Activated T-helper 2 cell treated with anti-CD3 and anti-CD28 coated beads, Interferon-gamma antibody, Interleukin-2, Interleukin-4, amounts not matched to agents 10 μg/mL and 5 μg/mL and 100 μg/mL, durations not matched to agents 14 hours and 24 hours and 36 hours (primary cell): ENCODE data around the gene S100A12. TPM values are rescaled to one million over a fixed set of nuclear protein-coding genes. Genes with fewer than 3 reads are reported as not detected.

ENCODE experiments used
- DNase-seq: peaks from one replicate; pipeline ENCODE4 v3.0.0; 2021; ENCODE audit warnings: low spot score
- H3K27ac Mint-ChIP-seq: one replicate; pipeline ENCODE4 v1.8.0; 2021; ENCODE audit warnings: mixed read lengths
- H3K27me3 Mint-ChIP-seq: one replicate; pipeline ENCODE4 v1.8.0; 2021; ENCODE audit warnings: low read depth, mixed read lengths
- H3K36me3 Mint-ChIP-seq: one replicate; pipeline ENCODE4 v1.8.0; 2021; ENCODE audit warnings: low read depth, mixed read lengths
- H3K4me1 Mint-ChIP-seq: one replicate; pipeline ENCODE4 v1.8.0; 2021; ENCODE audit warnings: low read depth, mixed read lengths
- H3K4me3 Mint-ChIP-seq: one replicate; pipeline ENCODE4 v1.8.0; 2021; ENCODE audit warnings: low read depth, mild to moderate bottlenecking, moderate library complexity, mixed read lengths
- H3K9me3 Mint-ChIP-seq: one replicate; pipeline ENCODE4 v1.8.0; 2021; ENCODE audit warnings: mixed read lengths
- intact Hi-C: fragments of 100-400 bp; cut with micrococcal nuclease; formaldehyde crosslinking; loops from one replicate; pipeline ENCODE4 v1.15.1; 2023
- total RNA-seq: library from RNA; stranded (reverse); gene quantifications from 2 replicates; pipeline ENCODE4 v1.2.3, GENCODE V29; 2022

The S100A12 gene
- total RNA-seq, 1 donor from 2014 or later = not detected

DNA sequence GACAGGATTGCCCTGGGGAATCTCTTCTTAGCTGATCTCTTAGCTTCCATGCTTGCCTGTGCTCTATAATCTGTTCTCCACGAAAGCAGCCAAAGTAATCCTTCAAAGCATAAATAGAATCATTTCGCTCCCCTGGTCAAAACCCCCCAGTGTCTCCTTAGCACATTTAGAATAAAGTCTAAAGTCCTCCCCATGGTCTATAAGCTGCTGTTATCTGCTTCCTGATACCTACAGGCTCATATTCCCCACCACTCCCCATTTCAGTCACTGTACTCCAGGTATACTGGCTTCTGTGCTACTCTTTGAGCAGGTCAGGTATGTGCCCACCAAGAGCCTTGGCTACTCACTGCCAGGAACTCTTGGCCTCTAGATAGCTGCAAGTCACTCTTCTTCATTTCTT lies 2.9 kb downstream of the S100A12 start:
- H3K27me3 Mint-ChIP-seq = peaks cover 9% of the 10 kb centered on the region
- no peak overlapping the region for H3K4me3 Mint-ChIP-seq
- H3K27ac Mint-ChIP-seq = no peak overlapping the region
- DNase-seq = no peak
- no peaks in the 10 kb centered on the region for H3K36me3 Mint-ChIP-seq
- intact Hi-C loops = no loop called here
- H3K4me1 Mint-ChIP-seq = no peaks in the 10 kb centered on the region
- no peaks in the 10 kb centered on the region for H3K9me3 Mint-ChIP-seq

DNA sequence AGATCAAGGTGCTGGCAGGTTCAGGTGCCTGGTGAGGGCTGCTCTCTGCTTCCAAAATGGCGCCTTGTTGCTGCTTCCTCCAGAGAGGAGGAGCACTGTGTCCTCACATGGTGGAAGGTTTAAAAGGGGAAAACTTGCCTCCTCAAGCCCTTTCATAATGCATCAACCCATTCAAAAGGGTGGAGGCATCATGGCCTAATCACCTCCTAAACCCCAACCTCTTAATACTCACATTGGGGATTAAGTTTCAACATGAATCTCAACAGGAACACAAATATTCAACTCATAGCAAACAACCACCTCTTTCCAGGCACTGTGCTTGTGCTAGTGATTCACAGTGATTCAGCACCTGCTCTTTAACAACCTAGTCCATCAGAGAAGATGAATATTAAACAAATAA lies 4.2 kb downstream of the S100A12 start:
- Mint-ChIP-seq H3K36me3 (no peaks in the 10 kb centered on the region), H3K4me1 (no peaks in the 10 kb centered on the region), H3K9me3 (no peaks in the 10 kb centered on the region), H3K4me3 (no peak overlapping the region), H3K27me3 (peaks cover 4% of the 10 kb centered on the region), H3K27ac (no peak overlapping the region)
- intact Hi-C loops = no loop called here
- DNase-seq = no peak

DNA sequence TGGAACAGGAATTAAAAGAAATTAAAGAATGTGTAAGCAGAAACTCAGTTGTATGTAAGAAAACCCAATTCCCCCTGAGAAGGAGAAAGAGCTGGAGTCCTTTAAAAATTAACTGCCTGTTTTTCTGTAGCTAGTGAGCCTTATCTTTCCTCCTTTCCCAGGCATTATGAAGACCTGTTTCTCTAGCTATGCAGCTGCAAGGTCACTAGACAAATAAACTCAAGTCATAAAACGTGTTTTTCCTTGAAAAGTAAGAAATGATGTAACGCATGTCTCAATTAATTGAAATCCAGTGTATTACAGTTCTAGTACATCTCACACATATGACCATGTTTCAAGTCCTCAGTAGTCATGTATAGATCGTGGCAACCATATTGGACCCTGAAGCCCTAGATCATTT lies 5.3 kb downstream of the S100A12 start:
- intact Hi-C loops = no loop called here
- no peaks in the 10 kb centered on the region for H3K36me3 Mint-ChIP-seq
- H3K27ac Mint-ChIP-seq = no peak overlapping the region
- H3K4me3 Mint-ChIP-seq = no peak overlapping the region
- H3K4me1 Mint-ChIP-seq = no peaks in the 10 kb centered on the region
- no peak for DNase-seq
- no peaks in the 10 kb centered on the region for H3K9me3 Mint-ChIP-seq
- H3K27me3 Mint-ChIP-seq = peaks cover 4% of the 10 kb centered on the region

DNA sequence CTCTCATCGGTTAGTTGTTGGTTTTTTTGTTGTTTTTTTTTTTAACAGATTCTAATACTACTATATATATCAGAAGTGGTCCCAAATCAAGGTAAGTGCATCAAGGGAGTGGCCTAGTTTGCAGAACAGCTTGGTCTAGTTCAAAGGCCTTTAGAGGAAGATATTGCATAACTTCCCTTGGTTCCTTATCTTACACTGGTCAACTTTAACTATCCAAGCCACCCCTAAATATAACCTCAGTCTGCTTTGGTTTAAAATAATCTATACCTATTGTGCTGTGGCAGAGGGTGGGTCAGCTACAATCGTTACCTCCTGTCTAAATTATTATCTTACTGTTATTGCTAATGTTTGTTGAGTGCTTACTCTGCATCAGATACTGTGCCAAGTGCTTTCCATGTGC lies 6.9 kb downstream of the S100A12 start:
- H3K4me1 Mint-ChIP-seq = no peaks in the 10 kb centered on the region
- no peak overlapping the region for H3K4me3 Mint-ChIP-seq
- peaks cover 4% of the 10 kb centered on the region for H3K27me3 Mint-ChIP-seq
- no peak for DNase-seq
- intact Hi-C loops = no loop called here
- no peak overlapping the region for H3K27ac Mint-ChIP-seq
- H3K9me3 Mint-ChIP-seq = no peaks in the 10 kb centered on the region
- H3K36me3 Mint-ChIP-seq = no peaks in the 10 kb centered on the region

DNA sequence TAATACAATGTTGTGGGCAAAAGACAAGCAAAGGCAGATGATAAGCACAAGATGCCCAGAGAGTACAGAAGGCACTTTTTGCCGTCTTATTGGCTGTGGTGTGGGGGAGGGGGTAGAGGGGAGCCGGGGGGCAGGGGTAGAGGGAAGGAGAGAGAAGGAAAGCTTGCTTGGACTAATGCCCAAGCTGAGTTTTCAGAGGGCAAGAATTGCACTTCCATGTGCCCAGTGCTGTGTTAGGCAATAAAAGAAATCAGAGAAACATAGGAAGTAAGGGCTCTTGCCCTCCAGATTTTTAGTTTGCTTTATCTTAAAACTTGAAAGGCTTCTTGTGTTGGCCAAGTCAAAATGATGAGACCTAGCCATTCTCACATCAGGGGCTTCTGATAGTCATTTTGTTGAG lies 8.3 kb downstream of the S100A12 start:
- no peak overlapping the region for H3K4me3 Mint-ChIP-seq
- no peaks in the 10 kb centered on the region for H3K4me1 Mint-ChIP-seq

DNA sequence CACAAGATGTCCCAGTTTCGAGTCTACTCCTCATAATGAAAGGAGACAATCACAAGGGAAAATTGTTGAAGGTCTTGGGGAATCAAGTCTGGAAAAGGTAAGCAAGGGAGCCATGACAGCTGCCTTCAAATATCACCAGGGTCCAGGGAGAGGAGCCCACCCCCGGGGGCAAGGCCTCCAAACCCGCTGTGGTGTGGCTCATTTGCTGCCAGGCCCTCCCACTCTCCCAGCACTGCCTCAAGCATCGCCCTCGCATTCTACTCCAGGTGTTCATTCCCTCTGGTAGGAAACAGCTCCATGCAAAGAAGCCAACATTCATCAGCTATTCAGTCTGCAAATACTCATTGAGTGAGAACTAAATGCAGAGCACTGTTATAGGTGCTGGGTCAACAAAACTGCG lies 9.2 kb downstream of the S100A12 start:
- Mint-ChIP-seq H3K9me3 (no peaks in the 10 kb centered on the region), H3K4me1 (no peaks in the 10 kb centered on the region), H3K27ac (no peak overlapping the region), H3K4me3 (no peak overlapping the region), H3K36me3 (no peaks in the 10 kb centered on the region), H3K27me3 (no peaks in the 10 kb centered on the region)
- no peak for DNase-seq
- intact Hi-C loops = no loop called here

More for the DNA sequence above, 8.3 kb downstream of the S100A12 start:
- Mint-ChIP-seq H3K27me3 (peaks cover 4% of the 10 kb centered on the region), H3K36me3 (no peaks in the 10 kb centered on the region), H3K9me3 (no peaks in the 10 kb centered on the region), H3K27ac (no peak overlapping the region)
- no peak for DNase-seq
- intact Hi-C loops = no loop called here

DNA sequence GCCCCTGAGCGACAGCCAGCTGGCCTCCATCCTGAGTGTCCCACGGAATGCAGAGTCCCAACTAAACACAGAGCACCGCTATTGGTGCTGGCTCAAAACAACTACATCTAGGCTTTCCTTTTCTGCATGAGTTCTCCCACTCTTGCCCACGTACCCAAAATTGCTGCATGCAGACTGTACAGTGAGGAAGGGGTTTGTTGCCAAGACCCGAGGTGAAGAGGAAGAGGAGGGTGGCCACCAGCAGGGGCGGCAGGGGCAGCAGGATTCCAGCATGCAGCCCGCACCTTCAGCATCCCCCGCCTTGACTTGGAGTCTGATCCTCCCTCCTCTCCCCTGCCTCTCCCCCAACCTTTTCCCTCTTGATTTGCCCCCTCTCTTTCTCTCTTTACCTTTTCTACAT lies 9.7 kb downstream of the S100A12 start:
- no peak for DNase-seq
- no peak overlapping the region for H3K27ac Mint-ChIP-seq
- no peak overlapping the region for H3K4me3 Mint-ChIP-seq
- H3K27me3 Mint-ChIP-seq = no peaks in the 10 kb centered on the region
- H3K9me3 Mint-ChIP-seq = no peaks in the 10 kb centered on the region
- H3K36me3 Mint-ChIP-seq = no peaks in the 10 kb centered on the region
- no peaks in the 10 kb centered on the region for H3K4me1 Mint-ChIP-seq
- intact Hi-C loops = no loop called here

DNA sequence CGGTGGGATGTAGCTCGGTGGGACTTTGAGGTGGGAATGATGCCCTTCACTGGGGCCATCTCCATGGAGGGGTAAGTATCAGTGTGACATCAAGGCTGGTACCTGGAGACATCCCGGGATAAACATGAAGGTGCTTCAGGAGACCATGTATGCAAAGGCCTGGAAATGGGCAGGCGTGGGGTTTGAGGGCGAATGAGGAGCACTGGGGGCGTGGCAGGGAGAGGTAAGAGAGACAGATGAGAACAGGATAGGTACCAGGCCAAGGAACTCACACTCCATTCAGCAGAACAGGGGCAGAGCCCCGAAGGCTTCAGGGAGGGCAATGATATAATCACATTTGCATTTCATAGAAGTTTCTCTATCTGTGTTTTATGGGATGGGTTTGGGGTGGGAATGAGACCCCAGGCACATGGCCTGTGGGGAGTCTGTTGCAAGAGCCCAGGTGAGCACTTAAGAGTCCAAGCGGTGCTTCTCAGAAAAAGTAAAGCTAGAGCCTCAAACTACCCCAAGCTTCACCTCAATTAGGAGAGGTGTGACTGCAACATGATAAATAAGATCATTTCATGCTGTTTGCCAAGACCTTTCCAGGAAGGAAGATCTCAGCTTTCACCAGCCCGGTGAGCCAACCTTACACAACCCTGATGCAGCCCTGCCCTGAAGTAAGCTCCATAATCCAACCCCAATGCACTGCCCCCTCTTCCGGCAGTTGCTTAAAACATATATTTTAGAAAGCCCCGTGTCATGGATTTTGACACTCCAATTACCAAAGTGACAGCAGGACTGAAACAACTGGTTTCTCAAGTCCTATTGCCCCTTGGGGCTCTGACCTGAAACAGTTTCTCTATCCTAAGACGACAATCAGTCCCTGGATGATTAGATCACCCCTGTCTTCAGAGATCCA lies 10.4 kb downstream of the S100A12 start:
- H3K27ac Mint-ChIP-seq = no peak overlapping the region
- intact Hi-C loops = no loop called here
- DNase-seq = no peak
- H3K27me3 Mint-ChIP-seq = no peaks in the 10 kb centered on the region
- H3K36me3 Mint-ChIP-seq = no peaks in the 10 kb centered on the region
- no peaks in the 10 kb centered on the region for H3K9me3 Mint-ChIP-seq
- H3K4me3 Mint-ChIP-seq = no peak overlapping the region
- H3K4me1 Mint-ChIP-seq = no peaks in the 10 kb centered on the region

DNA sequence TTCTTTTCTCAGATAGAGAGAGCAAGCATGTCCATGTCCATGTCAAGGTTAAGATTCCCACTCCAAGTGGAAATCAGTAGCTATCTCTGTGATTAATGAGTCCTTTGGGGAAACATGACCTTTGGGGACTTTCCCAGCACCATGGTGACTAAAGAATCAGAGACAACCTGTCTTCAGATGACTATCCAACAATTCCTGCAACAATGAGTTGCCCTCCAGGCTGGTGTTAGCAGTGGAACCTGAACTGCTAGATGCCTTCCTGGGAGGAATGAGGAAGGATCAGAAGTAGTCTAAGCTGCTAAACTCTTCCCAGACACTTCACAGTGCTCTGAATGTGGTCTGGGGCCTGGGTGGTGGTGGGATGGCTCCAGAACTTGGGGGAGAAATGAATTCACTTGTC lies 11.3 kb downstream of the S100A12 start:
- Mint-ChIP-seq H3K36me3 (no peaks in the 10 kb centered on the region), H3K27me3 (no peaks in the 10 kb centered on the region), H3K27ac (no peak overlapping the region)

DNA sequence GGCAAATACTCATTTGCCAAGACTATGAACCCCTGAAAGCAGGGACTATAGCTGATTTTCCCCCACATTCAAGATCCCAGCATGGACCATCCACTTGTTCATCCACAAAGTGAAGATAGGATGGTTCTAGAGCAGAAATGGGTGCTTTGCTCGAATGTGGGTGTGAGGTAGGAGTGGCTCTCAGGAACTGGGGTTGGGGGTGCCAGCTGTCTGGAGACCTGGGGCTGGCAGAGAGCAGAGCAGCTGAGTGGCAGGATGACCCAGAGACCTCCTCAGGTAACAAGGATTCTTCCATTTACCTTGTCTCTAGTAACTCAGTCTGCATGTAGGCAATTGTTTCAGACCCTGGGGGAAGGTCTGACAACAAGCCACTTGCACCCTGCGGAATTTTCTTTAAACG lies 11.8 kb downstream of the S100A12 start:
- intact Hi-C loops = no loop called here
- H3K4me3 Mint-ChIP-seq = no peak overlapping the region
- H3K4me1 Mint-ChIP-seq = no peaks in the 10 kb centered on the region
- no peaks in the 10 kb centered on the region for H3K27me3 Mint-ChIP-seq
- no peaks in the 10 kb centered on the region for H3K9me3 Mint-ChIP-seq
- H3K36me3 Mint-ChIP-seq = no peaks in the 10 kb centered on the region
- DNase-seq = no peak
- no peak overlapping the region for H3K27ac Mint-ChIP-seq

More for the DNA sequence above, 11.3 kb downstream of the S100A12 start:
- Mint-ChIP-seq H3K4me3 (no peak overlapping the region), H3K4me1 (no peaks in the 10 kb centered on the region), H3K9me3 (no peaks in the 10 kb centered on the region)
- intact Hi-C loops = no loop called here
- DNase-seq = no peak

DNA sequence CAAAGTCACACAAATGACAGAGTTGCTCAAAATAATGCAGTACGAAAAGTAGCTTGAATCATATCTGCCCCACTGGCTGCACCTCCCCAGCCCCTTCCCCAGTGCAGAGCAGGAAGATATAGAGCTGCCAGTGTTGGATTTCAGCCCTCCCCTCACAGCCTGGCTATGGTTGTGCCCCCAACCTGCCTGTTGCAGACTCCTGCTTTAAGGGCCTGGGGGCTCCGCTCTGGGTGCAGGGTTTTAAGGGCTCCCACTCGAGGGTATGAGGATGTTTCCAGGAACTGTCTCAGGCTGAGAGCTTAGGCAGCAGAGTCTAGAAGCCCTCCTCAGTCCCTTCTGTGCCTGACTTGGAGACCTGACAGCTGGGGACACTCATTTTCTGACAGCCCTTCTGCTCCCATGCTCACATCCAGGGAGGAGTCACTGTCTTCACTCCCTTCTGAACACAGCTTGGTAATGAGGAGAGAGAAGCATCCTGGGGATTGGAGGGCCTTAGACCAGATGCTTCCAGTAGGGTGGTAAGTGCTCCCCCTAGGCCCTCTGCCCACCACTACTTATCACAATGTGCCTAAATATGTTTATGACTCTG lies 13.1 kb downstream of the S100A12 start:
- Mint-ChIP-seq H3K4me1 (no peaks in the 10 kb centered on the region), H3K27me3 (no peaks in the 10 kb centered on the region), H3K4me3 (no peak overlapping the region), H3K27ac (no peak overlapping the region), H3K36me3 (no peaks in the 10 kb centered on the region), H3K9me3 (no peaks in the 10 kb centered on the region)
- intact Hi-C loops = no loop called here
- DNase-seq = no peak

DNA sequence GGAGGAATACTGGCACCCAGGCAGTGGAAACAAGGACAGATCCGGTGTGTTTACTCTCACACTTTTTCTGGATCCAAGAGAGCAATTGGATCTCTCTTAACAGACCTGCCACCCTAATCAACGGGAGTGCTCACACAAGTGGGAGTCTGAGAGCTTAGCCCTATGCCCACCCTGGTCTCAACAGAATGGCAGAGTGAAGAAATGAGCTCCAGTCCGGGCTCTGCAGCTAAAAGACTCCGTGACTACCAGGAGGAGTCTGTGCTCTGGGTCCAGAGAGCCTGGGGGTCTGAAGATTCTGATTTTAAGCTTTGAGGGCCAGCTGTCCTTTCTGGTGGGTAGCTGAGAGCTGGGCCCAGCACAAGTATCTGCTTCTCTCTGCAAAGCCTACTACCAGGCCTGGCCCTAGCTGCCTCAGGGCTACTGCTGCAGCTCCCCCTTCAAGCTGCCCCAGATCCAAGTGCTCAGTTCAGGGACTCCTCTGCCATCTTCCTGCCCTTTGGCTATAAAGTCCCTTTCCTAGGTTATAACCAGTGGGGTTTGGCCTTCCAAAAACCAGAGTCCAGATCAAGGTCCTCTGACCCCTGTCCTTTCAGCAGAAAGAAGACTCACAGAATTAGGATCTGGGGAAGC lies 13.8 kb downstream of the S100A12 start:
- DNase-seq = no peak
- Mint-ChIP-seq H3K4me3 (no peak overlapping the region), H3K9me3 (no peaks in the 10 kb centered on the region), H3K36me3 (no peaks in the 10 kb centered on the region), H3K4me1 (no peaks in the 10 kb centered on the region), H3K27me3 (no peaks in the 10 kb centered on the region), H3K27ac (no peak overlapping the region)
- intact Hi-C loops = no loop called here
